ENCODE data around the gene REP15.

DNA sequence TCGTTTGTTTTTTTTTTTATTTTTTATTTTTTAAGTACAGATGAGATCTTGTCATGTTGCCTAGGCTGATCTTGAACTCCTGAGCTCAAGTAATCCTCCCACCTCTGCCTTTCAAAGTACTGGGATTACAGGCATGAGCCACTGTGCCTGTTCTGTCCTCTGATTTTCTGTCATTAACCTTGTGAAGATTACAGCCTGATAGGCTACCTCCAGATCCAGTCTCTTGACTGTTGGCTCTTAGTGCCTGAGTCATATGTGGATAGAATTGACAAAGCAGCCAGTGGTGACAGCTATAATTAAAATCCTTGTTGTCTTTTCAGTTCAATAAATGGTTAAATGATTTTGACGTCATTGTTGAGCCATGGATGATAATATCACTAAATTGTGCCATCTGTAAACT is 21.3 kb upstream of the REP15 start:
- TF ChIP-seq, protein P1, sequence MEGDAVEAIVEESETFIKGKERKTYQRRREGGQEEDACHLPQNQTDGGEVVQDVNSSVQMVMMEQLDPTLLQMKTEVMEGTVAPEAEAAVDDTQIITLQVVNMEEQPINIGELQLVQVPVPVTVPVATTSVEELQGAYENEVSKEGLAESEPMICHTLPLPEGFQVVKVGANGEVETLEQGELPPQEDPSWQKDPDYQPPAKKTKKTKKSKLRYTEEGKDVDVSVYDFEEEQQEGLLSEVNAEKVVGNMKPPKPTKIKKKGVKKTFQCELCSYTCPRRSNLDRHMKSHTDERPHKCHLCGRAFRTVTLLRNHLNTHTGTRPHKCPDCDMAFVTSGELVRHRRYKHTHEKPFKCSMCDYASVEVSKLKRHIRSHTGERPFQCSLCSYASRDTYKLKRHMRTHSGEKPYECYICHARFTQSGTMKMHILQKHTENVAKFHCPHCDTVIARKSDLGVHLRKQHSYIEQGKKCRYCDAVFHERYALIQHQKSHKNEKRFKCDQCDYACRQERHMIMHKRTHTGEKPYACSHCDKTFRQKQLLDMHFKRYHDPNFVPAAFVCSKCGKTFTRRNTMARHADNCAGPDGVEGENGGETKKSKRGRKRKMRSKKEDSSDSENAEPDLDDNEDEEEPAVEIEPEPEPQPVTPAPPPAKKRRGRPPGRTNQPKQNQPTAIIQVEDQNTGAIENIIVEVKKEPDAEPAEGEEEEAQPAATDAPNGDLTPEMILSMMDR (conservative IDR thresholded peaks at IDR 0.05 in 1 of 2, IDR thresholded peaks at IDR 0.05 in 1 of 2; ENCODE audit: low read depth in 1 of 2, low read length in 2 of 2) = no peak
- no peak for TF ChIP-seq EZH2 (IDR thresholded peaks at IDR 0.05; ENCODE audit: low read length, missing control alignments)

All from fibroblast of lung (primary cell).